DMS153 (cell line): ENCODE data around the gene VCX.
"Not testable (repeated sequence)": the region's sequence is repeated elsewhere in the genome, so short reads cannot be mapped to it uniquely, and the experiment has no call there.

Source experiments
- DNase-seq: peaks from one replicate; lab custom pipeline; 2025; lab: John Stamatoyannopoulos, UW

Gene VCX

GRCh38 chrX:7842871-7843270 is at the start of gene VCX:
Gene VCX (plus strand): TSS chrX:7843171. CDS start chrX:7843204, 33 bp downstream.
- not testable (repeated sequence) for DNase-seq

GRCh38 chrX:7798327-7798726 is 44.6 kb upstream of the VCX start:
- no peak for DNase-seq

- no peak for DNase-seq
Measured at GRCh38 chrX:7801711-7802110, 41.3 kb upstream of the VCX start.

- DNase-seq = no peak
Measured at GRCh38 chrX:7815166-7815805, 27.7 kb upstream of the VCX start.

- no peak for DNase-seq
Measured at GRCh38 chrX:7828594-7828993, 14.4 kb upstream of the VCX start.

GRCh38 chrX:7841084-7841805 is 1.7 kb upstream of the VCX start:
- DNase-seq = no peak

GRCh38 chrX:7852166-7852565 is 9.2 kb downstream of the VCX start:
- no peak for DNase-seq

GRCh38 chrX:7872042-7872441 is 29.1 kb downstream of the VCX start:
- no peak for DNase-seq

GRCh38 chrX:7876957-7877356 is 34.0 kb downstream of the VCX start:
- no peak for DNase-seq

GRCh38 chrX:7889135-7889534 is 46.2 kb downstream of the VCX start:
- DNase-seq = no peak

- no peak for DNase-seq
Measured at GRCh38 chrX:7889680-7890079, 46.7 kb downstream of the VCX start.

- DNase-seq = no peak
Measured at GRCh38 chrX:7891928-7892327, 49.0 kb downstream of the VCX start.
